HS-27A (cell line): Measurements from ENCODE around the gene RILP.

Experiments used
- DNase-seq: peaks from one replicate; pipeline ENCODE4 v3.0.0-alpha.2; 2012; ENCODE audit warnings: low read depth, missing footprints

Gene RILP

GRCh38 chr17:1648173-1648962 is 1.3 kb downstream of the RILP start:
- no peak for DNase-seq

- no peak for DNase-seq
Observed at GRCh38 chr17:1647802-1648171, 1.9 kb downstream of the RILP start.

GRCh38 chr17:1646199-1646875 is 3.3 kb downstream of the RILP start:
- no peak for DNase-seq

- no peak for DNase-seq
Observed at GRCh38 chr17:1645207-1646171, 4.2 kb downstream of the RILP start, which contains the start of gene SCARF1. TSS of gene SCARF1 (minus strand) at chr17:1645732. CDS start at chr17:1645697, 35 bp downstream.

- DNase-seq, result no peak
Observed at GRCh38 chr17:1644493-1645206, 5.0 kb downstream of the RILP start.

- DNase-seq, result no peak
Observed at GRCh38 chr17:1643999-1644492, 5.6 kb downstream of the RILP start.

- no peak for DNase-seq
Observed at GRCh38 chr17:1643293-1643998, 6.2 kb downstream of the RILP start.

GRCh38 chr17:1641065-1641403 is 8.6 kb downstream of the RILP start:
- DNase-seq, result no peak

- DNase-seq, result no peak
Observed at GRCh38 chr17:1640329-1641064, 9.2 kb downstream of the RILP start.

GRCh38 chr17:1639549-1640180 is 10.0 kb downstream of the RILP start:
- no peak for DNase-seq

GRCh38 chr17:1638624-1639300 is 10.9 kb downstream of the RILP start:
- DNase-seq, result no peak

- no peak for DNase-seq
Observed at GRCh38 chr17:1638171-1638590, 11.5 kb downstream of the RILP start.

- DNase-seq, result no peak
Observed at GRCh38 chr17:1636732-1637285, 12.9 kb downstream of the RILP start.

GRCh38 chr17:1635675-1636465 is 13.8 kb downstream of the RILP start:
- no peak for DNase-seq

GRCh38 chr17:1634841-1635650 is 14.6 kb downstream of the RILP start:
- DNase-seq, result no peak

GRCh38 chr17:1630662-1631061 is 19.0 kb downstream of the RILP start:
- no peak for DNase-seq
